SK-N-SH (cell line): ENCODE measurements around the gene HIF1AN. TPM values are rescaled to one million over a fixed set of nuclear protein-coding genes. Genes with fewer than 3 reads are reported as not detected.

Experiments
- CTCF ChIA-PET: fragments of 300-600, 350-600 bp; formaldehyde crosslinking; extraction: SDS; loops from one replicate; lab custom pipeline; 2021; lab: Yijun Ruan, JAX
- POLR2A ChIA-PET: fragments of 350-600 bp; sonication (Branson Sonifier 250); formaldehyde crosslinking; extraction: SDS; loops from one replicate; lab custom pipeline; 2020; ENCODE audit warnings: antibody characterized with exemption, inconsistent platforms; lab: Yijun Ruan, JAX
- DNase-seq: peaks from one replicate; pipeline ENCODE4 v3.0.0; 2012
- H2AFZ ChIP-seq: fragments of 200-600 bp; sonication (generic); 2 replicates; pipeline ENCODE4 v1.8.1; 2016; ENCODE audit warnings: antibody characterized with exemption, mild to moderate bottlenecking, low read depth
- H3F3A ChIP-seq: fragments of 200-600 bp; sonication (generic); replicated peaks from 2 replicates; pipeline ENCODE3; 2016; ENCODE audit warnings: antibody characterized with exemption, mild to moderate bottlenecking; ENCODE audit not compliant: insufficient read depth
- H3K27ac ChIP-seq, 2 experiments: fragments of 200-500 bp in 1 of 2; fragments of 200-600 bp in 1 of 2; sonication (Bioruptor generic) in 1 of 2; sonication (generic), shearing (Covaris generic) in 1 of 2; 2 replicates each; pipeline versions ENCODE4 v1.5.1 to v1.6.1; 2014 to 2016; ENCODE audit warnings: low read depth in 2 of 2, inconsistent platforms in 1 of 2, low read length in 1 of 2, mild to moderate bottlenecking in 1 of 2, mixed read lengths in 1 of 2
- H3K27me3 ChIP-seq: fragments of 200-600 bp; sonication (generic), shearing (Covaris generic); 2 replicates; pipeline ENCODE4 v1.6.1; 2016; ENCODE audit warnings: mixed run types; ENCODE audit not compliant: insufficient read depth
- H3K36me3 ChIP-seq, 2 experiments: fragments of 200-500 bp in 1 of 2; fragments of 200-600 bp in 1 of 2; sonication (Bioruptor generic) in 1 of 2; sonication (generic) in 1 of 2; replicated peaks in 1 of 2; 2 replicates each; pipeline versions ENCODE3 to v1.5.1; 2014 to 2016; ENCODE audit warnings: low read length in 1 of 2, mild to moderate bottlenecking in 1 of 2; ENCODE audit not compliant: insufficient read depth in 2 of 2, control insufficient read depth in 1 of 2
- H3K4me1 ChIP-seq, 2 experiments: fragments of 200-500 bp in 1 of 2; fragments of 200-600 bp in 1 of 2; sonication (Bioruptor generic) in 1 of 2; sonication (generic), shearing (Covaris generic) in 1 of 2; 2 replicates each; pipeline versions ENCODE4 v1.5.1 to v1.6.1; 2014 to 2016; ENCODE audit warnings: low read depth in 1 of 2, low read length in 1 of 2, mixed run types in 1 of 2; ENCODE audit not compliant: insufficient read depth in 2 of 2, control insufficient read depth in 1 of 2
- H3K4me2 ChIP-seq: fragments of 200-600 bp; sonication (generic), shearing (Covaris generic); 2 replicates; pipeline ENCODE4 v1.6.1; 2017; ENCODE audit warnings: mixed run types
- H3K4me3 ChIP-seq, 2 experiments: fragments of 200-500 bp in 1 of 2; fragments of 200-600 bp in 1 of 2; sonication (Bioruptor generic) in 1 of 2; sonication (generic), shearing (Covaris generic) in 1 of 2; 2 replicates each; pipeline versions ENCODE4 v1.5.1 to v1.8.1; 2014 to 2016; ENCODE audit warnings: low read depth in 2 of 2, inconsistent platforms in 1 of 2, low read length in 1 of 2, mild to moderate bottlenecking in 1 of 2, mixed read lengths in 1 of 2, moderate library complexity in 1 of 2
- H3K79me2 ChIP-seq: fragments of 200-600 bp; sonication (generic); 2 replicates; pipeline ENCODE4 v1.8.1; 2017; ENCODE audit warnings: mild to moderate bottlenecking; ENCODE audit not compliant: insufficient read depth
- H3K9ac ChIP-seq: fragments of 200-600 bp; sonication (generic); 2 replicates; pipeline ENCODE4 v1.6.1; 2017; ENCODE audit warnings: mixed run types
- H3K9me2 ChIP-seq: fragments of 200-600 bp; sonication (generic); 2 replicates; pipeline ENCODE4 v1.6.1; 2017; ENCODE audit warnings: mixed run types
- H3K9me3 ChIP-seq: fragments of 200-600 bp; sonication (generic); 2 replicates; pipeline ENCODE4 v1.6.1; 2017; ENCODE audit warnings: mixed run types, mild to moderate bottlenecking, moderate library complexity
- H4K20me1 ChIP-seq: fragments of 200-600 bp; sonication (generic); 2 replicates; pipeline ENCODE4 v1.6.1; 2017; ENCODE audit warnings: mild to moderate bottlenecking, mixed run types; ENCODE audit not compliant: insufficient read depth
- FOSL2 ChIP-seq: IDR thresholded peaks from 2 replicates; pipeline ENCODE4 v1.4.0; 2012; ENCODE audit warnings: low read depth, mild to moderate bottlenecking, moderate library complexity, borderline replicate concordance
- FOXM1 ChIP-seq: IDR thresholded peaks from 2 replicates; pipeline ENCODE4 v1.4.0; 2012; ENCODE audit warnings: low read depth, mild to moderate bottlenecking
- IRF3 ChIP-seq: fragments of 150-350 bp; IDR thresholded peaks from 2 replicates; pipeline ENCODE4 v1.6.1; 2016; ENCODE audit warnings: mild to moderate bottlenecking, low read depth, low read length
- MAX ChIP-seq: IDR thresholded peaks from 2 replicates; pipeline ENCODE4 v1.4.0; 2012; ENCODE audit warnings: low read depth
- NFIC ChIP-seq: IDR thresholded peaks from 2 replicates; pipeline ENCODE4 v1.4.0; 2012; ENCODE audit warnings: borderline replicate concordance
- NRF1 ChIP-seq: IDR thresholded peaks from 2 replicates; pipeline ENCODE4 v1.6.1; 2012; ENCODE audit warnings: low read depth, mild to moderate bottlenecking, low read length
- PBX3 ChIP-seq: IDR thresholded peaks from 2 replicates; pipeline ENCODE4; 2012
- POLR2AphosphoS5 ChIP-seq: IDR thresholded peaks from 2 replicates; pipeline ENCODE4 v1.6.1; 2012; ENCODE audit warnings: low read depth, low read length
- RAD21 ChIP-seq: IDR thresholded peaks from 2 replicates; pipeline ENCODE4 v1.6.1; 2012; ENCODE audit warnings: mild to moderate bottlenecking, low read length
- RCOR1 ChIP-seq: fragments of 150-350 bp; IDR thresholded peaks from 2 replicates; pipeline ENCODE4 v1.6.1; 2017; ENCODE audit warnings: antibody characterized with exemption, low read length
- REST ChIP-seq: IDR thresholded peaks from 2 replicates; pipeline ENCODE4 v1.6.1; 2012; ENCODE audit warnings: mild to moderate bottlenecking, low read depth, low read length, moderate library complexity
- RFX5 ChIP-seq: IDR thresholded peaks from 2 replicates; pipeline ENCODE4 v1.6.1; 2012; ENCODE audit warnings: mild to moderate bottlenecking, improper control_type of control experiment, low read length
- USF1 ChIP-seq: IDR thresholded peaks from 2 replicates; pipeline ENCODE4 v1.4.0; 2012; ENCODE audit warnings: low read depth, borderline replicate concordance
- YY1 ChIP-seq: IDR thresholded peaks from 2 replicates; pipeline ENCODE4 v1.4.0; 2012; ENCODE audit warnings: low read depth, mild to moderate bottlenecking
- WGBS: methylation state at CpG from one replicate; pipeline ENCODE4 v1.1.6; 2017; ENCODE audit warnings: low lambda C conversion rate; 5-methylcytosine and 5-hydroxymethylcytosine counted together
- polyA plus RNA-seq, 3 experiments: library from polyadenylated mRNA; depleted of rRNA; stranded (reverse); fragments of >200 nt; gene quantifications; 2 replicates each; pipeline ENCODE4 v1.2.3, GENCODE V29; 2012

HIF1AN gene
- polyA plus RNA-seq, 1 of the 3 experiments (the other 2 are of a cell fraction), result 8.1 TPM

GRCh38 chr10:100487529-100487928 lies 48.2 kb upstream of the HIF1AN start:
- 69% methylated on average over 6 of the region's 6 CpGs for WGBS
- POLR2A ChIA-PET, result interaction anchor here (0.7 kb wide), 1 partner anchor 196 kb away, joined by 5 read pairs; no protein-coding TSS in a partner anchor
- Histone ChIP-seq H3K9me3 (no peaks in the 10 kb centered on the region), H3K36me3 (peaks cover 0 to 8% of the 10 kb centered on the region in 2 experiments), H2AFZ (no peak overlapping the region), H3K79me2 (no peaks in the 10 kb centered on the region), H3K9ac (no peak overlapping the region), H3K27ac (no peak overlapping the region), H3K4me2 (no peak overlapping the region), H3K4me3 (no peak overlapping the region), H3K4me1 (peaks cover 0 to 4% of the 10 kb centered on the region in 2 experiments; a peak in 1 of 4 replicates), H3K9me2 (no peaks in the 10 kb centered on the region), H4K20me1 (no peaks in the 10 kb centered on the region), H3K27me3 (no peaks in the 10 kb centered on the region), H3F3A (no peaks in the 10 kb centered on the region)
- CTCF ChIA-PET, result interaction anchor here (1.2 to 10.3 kb wide), 5 partner anchors 23 to 54 kb away, joined by 3 to 150 read pairs (median 5); no protein-coding TSS in a partner anchor
- TF ChIP-seq NRF1 (no peak), POLR2AphosphoS5 (no peak), PBX3 (no peak), FOXM1 (no peak), REST (no peak), MAX (no peak), YY1 (no peak)
- no peak for DNase-seq

- 92% methylated on average over 5 of the region's 5 CpGs for WGBS
- CTCF ChIA-PET, result interaction anchor here (9.2 to 10.3 kb wide), 2 partner anchors 21 to 28 kb away, joined by 95 to 150 read pairs; no protein-coding TSS in a partner anchor
- POLR2A ChIA-PET, result no interaction called here
- Histone ChIP-seq H3K4me2 (no peak overlapping the region), H3K79me2 (no peaks in the 10 kb centered on the region), H3K9me3 (no peaks in the 10 kb centered on the region), H3K36me3 (peaks cover 0 to 8% of the 10 kb centered on the region in 2 experiments), H3K4me3 (no peak overlapping the region), H3K27me3 (no peaks in the 10 kb centered on the region), H3K27ac (no peak overlapping the region), H2AFZ (no peak overlapping the region), H4K20me1 (no peaks in the 10 kb centered on the region), H3K9ac (no peak overlapping the region), H3F3A (no peaks in the 10 kb centered on the region), H3K4me1 (no peaks in the 10 kb centered on the region)
- no peak for DNase-seq
- no peak for TF ChIP-seq FOSL2
- TF ChIP-seq USF1, result no peak
- TF ChIP-seq NFIC, result no peak
- no peak for TF ChIP-seq POLR2AphosphoS5
- TF ChIP-seq IRF3, result no peak
- TF ChIP-seq RAD21, result no peak
- TF ChIP-seq YY1, result no peak
- TF ChIP-seq RCOR1, result no peak
- no peak for TF ChIP-seq RFX5
- TF ChIP-seq, all 33 proteins: peak for 0
- H3K9me2 ChIP-seq, result no peaks in the 10 kb centered on the region
Observed at GRCh38 chr10:100489396-100489795, 46.3 kb upstream of the HIF1AN start.
